Loucy (cell line): ENCODE data around the gene NSD1.

Experiments used
- H2AFZ ChIP-seq: fragments of 200-600 bp; sonication (generic); 2 replicates; pipeline ENCODE4 v1.6.0; 2016; ENCODE audit warnings: antibody characterized with exemption, mild to moderate bottlenecking, low read length, moderate library complexity
- H3F3A ChIP-seq: fragments of 200-600 bp; 2 replicates; pipeline ENCODE4 v1.6.0; 2016; ENCODE audit warnings: antibody characterized with exemption, low read depth, mild to moderate bottlenecking
- H3K27me3 ChIP-seq: fragments of 200-600 bp; sonication (generic); 2 replicates; pipeline ENCODE4 v1.6.1; 2014; ENCODE audit warnings: low read length, mild to moderate bottlenecking; ENCODE audit not compliant: insufficient read depth, poor library complexity, severe bottlenecking
- H3K36me3 ChIP-seq: fragments of 200-600 bp; sonication (generic); 2 replicates; pipeline ENCODE4 v1.6.1; 2016; ENCODE audit warnings: low read length; ENCODE audit not compliant: insufficient read depth
- H3K4me1 ChIP-seq: fragments of 200-600 bp; sonication (generic); 2 replicates; pipeline ENCODE4 v1.5.1; 2014; ENCODE audit warnings: low read length, mild to moderate bottlenecking; ENCODE audit not compliant: insufficient read depth, poor library complexity, severe bottlenecking
- H3K4me2 ChIP-seq: fragments of 200-600 bp; sonication (generic); 2 replicates; pipeline ENCODE4 v1.6.0; 2014; ENCODE audit warnings: antibody characterized with exemption, low read length, low read depth, mild to moderate bottlenecking; ENCODE audit not compliant: poor library complexity, severe bottlenecking
- H3K4me3 ChIP-seq: fragments of 200-600 bp; sonication (generic); 2 replicates; pipeline ENCODE4 v1.5.1; 2014; ENCODE audit warnings: low read length, mild to moderate bottlenecking, mixed read lengths; ENCODE audit not compliant: poor library complexity, severe bottlenecking
- H3K79me2 ChIP-seq: fragments of 200-600 bp; sonication (generic); 2 replicates; pipeline ENCODE4 v1.6.1; 2014; ENCODE audit warnings: low read length; ENCODE audit not compliant: insufficient read depth
- H3K9ac ChIP-seq: fragments of 200-600 bp; sonication (generic); 2 replicates; pipeline ENCODE4 v1.6.0; 2014; ENCODE audit warnings: mild to moderate bottlenecking, low read depth, low read length, moderate library complexity; ENCODE audit not compliant: poor library complexity, severe bottlenecking
- H3K9me2 ChIP-seq: fragments of 200-600 bp; sonication (generic); replicated peaks from 2 replicates; pipeline ENCODE4 v1.6.1; 2016; ENCODE audit warnings: low read depth, low read length, mixed read lengths
- H3K9me3 ChIP-seq: fragments of 200-600 bp; sonication (generic); 2 replicates; pipeline ENCODE4 v1.6.1; 2014; ENCODE audit warnings: mild to moderate bottlenecking, antibody characterized with exemption, low read length, low read depth; ENCODE audit not compliant: insufficient read depth
- H4K20me1 ChIP-seq: fragments of 200-600 bp; sonication (generic); 2 replicates; pipeline ENCODE4 v1.6.0; 2014; ENCODE audit warnings: antibody characterized with exemption, low read length, mild to moderate bottlenecking; ENCODE audit not compliant: insufficient read depth, poor library complexity, severe bottlenecking
- EZH2phosphoT487 ChIP-seq: fragments of 200-600 bp; IDR thresholded peaks from 2 replicates; pipeline ENCODE4 v1.6.1; 2018; ENCODE audit warnings: antibody characterized with exemption, mild to moderate bottlenecking, moderate library complexity, borderline replicate concordance
- TF ChIP-seq, protein P1 (sequence below): fragments of 200-600 bp; sonication (generic); conservative IDR thresholded peaks from 2 replicates; pipeline ENCODE4 v1.5.1; 2014; ENCODE audit warnings: mild to moderate bottlenecking, antibody characterized with exemption, low read length

The NSD1 gene

DNA sequence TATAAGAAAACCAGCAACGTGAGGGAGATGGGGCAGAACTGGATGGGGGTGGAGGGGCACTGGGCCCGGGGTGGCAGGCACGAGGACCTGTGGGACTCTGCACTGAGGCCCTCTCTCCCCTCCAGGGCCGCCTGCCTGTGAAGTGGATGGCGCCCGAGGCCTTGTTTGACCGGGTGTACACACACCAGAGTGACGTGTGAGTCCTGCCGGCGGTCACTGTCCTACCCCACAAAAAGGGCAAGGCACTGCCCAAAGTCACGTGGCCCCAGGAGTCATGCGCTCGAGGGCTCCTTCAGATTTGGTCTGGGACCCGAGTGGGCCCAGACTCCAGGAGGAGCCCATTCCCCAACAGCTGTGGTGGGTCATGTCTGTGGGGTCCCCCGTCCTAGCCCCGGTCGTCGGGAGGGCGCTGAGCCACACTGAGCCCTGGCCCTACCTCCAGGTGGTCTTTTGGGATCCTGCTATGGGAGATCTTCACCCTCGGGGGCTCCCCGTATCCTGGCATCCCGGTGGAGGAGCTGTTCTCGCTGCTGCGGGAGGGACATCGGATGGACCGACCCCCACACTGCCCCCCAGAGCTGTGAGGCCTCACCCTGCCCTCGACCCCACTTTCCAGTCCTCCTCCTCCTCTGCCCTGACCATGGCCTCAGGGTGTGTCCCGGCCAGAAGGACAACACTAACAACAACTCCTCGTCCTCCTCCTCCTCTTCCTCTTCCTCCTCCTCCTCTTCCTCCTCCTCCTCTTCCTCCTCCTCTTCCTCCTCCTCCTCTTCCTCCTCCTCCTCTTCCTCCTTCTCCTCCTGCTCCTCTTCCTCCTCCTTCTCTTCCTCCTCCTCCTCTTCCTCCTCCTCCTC, 37.2 kb upstream of the NSD1 start:
- Histone ChIP-seq H4K20me1 (no peaks in the 10 kb centered on the region), H3K9me2 (no peaks in the 10 kb centered on the region), H3K9ac (no peak overlapping the region), H3K4me3 (no peak overlapping the region), H3K9me3 (no peaks in the 10 kb centered on the region), H3K27me3 (no peaks in the 10 kb centered on the region), H3K79me2 (no peaks in the 10 kb centered on the region), H2AFZ (no peak overlapping the region), H3K4me2 (no peak overlapping the region), H3K4me1 (no peaks in the 10 kb centered on the region), H3K36me3 (no peaks in the 10 kb centered on the region), H3F3A (no peaks in the 10 kb centered on the region)
- TF ChIP-seq EZH2phosphoT487: no peak
- TF ChIP-seq, protein P1, sequence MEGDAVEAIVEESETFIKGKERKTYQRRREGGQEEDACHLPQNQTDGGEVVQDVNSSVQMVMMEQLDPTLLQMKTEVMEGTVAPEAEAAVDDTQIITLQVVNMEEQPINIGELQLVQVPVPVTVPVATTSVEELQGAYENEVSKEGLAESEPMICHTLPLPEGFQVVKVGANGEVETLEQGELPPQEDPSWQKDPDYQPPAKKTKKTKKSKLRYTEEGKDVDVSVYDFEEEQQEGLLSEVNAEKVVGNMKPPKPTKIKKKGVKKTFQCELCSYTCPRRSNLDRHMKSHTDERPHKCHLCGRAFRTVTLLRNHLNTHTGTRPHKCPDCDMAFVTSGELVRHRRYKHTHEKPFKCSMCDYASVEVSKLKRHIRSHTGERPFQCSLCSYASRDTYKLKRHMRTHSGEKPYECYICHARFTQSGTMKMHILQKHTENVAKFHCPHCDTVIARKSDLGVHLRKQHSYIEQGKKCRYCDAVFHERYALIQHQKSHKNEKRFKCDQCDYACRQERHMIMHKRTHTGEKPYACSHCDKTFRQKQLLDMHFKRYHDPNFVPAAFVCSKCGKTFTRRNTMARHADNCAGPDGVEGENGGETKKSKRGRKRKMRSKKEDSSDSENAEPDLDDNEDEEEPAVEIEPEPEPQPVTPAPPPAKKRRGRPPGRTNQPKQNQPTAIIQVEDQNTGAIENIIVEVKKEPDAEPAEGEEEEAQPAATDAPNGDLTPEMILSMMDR: no peak

DNA sequence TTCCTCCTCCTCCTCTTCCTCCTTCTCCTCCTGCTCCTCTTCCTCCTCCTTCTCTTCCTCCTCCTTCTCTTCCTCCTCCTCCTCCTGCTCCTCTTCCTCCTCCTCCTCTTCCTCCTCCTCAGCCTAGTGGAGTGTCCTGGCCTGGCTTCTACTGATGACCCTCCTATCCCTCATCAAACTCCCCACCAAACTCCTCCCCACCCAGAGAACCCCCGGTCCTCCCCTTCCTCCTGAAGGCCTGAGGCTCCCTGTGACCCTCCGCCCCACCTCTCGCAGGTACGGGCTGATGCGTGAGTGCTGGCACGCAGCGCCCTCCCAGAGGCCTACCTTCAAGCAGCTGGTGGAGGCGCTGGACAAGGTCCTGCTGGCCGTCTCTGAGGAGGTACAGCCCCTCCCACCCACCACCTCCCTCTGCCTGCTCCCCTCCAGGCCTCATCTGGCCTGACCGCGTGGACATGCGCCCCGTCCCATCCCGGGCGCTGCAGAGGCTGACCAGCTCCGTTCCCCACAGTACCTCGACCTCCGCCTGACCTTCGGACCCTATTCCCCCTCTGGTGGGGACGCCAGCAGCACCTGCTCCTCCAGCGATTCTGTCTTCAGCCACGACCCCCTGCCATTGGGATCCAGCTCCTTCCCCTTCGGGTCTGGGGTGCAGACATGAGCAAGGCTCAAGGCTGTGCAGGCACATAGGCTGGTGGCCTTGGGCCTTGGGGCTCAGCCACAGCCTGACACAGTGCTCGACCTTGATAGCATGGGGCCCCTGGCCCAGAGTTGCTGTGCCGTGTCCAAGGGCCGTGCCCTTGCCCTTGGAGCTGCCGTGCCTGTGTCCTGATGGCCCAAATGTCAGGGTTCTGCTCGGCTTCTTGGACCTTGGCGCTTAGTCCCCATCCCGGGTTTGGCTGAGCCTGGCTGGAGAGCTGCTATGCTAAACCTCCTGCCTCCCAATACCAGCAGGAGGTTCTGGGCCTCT, 36.3 kb upstream of the NSD1 start:
- TF ChIP-seq EZH2phosphoT487: no peak
- TF ChIP-seq, protein P1: no peak
- Histone ChIP-seq H2AFZ (no peak overlapping the region), H3K9ac (no peak overlapping the region)

DNA sequence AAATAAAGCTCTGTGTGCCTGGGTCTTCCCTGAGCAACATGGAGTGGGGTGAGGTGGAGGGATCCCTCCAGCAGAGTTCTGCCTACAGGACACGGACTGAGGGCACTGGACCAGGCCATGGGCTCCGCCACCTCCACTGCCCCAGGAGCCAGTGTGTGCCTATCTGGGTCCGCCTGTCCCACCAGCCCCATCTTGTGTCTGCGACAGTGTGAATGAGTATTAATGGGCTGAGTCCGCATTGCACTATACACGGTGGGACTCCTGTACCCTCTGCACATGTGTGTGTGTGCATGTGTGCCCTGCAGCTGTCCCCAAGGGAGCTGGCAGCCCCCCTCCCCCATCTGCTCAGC, 35.5 kb upstream of the NSD1 start:
- Histone ChIP-seq H3K4me2 (no peak overlapping the region), H3K9me3 (no peaks in the 10 kb centered on the region), H3K4me1 (no peaks in the 10 kb centered on the region)

More for the DNA sequence above, 36.3 kb upstream of the NSD1 start:
- no peaks in the 10 kb centered on the region for H3K9me3 ChIP-seq
- H3K4me3 ChIP-seq: no peak overlapping the region
- H3K27me3 ChIP-seq: no peaks in the 10 kb centered on the region
- H3K36me3 ChIP-seq: no peaks in the 10 kb centered on the region
- H3K9me2 ChIP-seq: no peaks in the 10 kb centered on the region
- H4K20me1 ChIP-seq: no peaks in the 10 kb centered on the region
- no peaks in the 10 kb centered on the region for H3F3A ChIP-seq
- H3K4me1 ChIP-seq: no peaks in the 10 kb centered on the region
- no peak overlapping the region for H3K4me2 ChIP-seq
- no peaks in the 10 kb centered on the region for H3K79me2 ChIP-seq

More for the DNA sequence above, 35.5 kb upstream of the NSD1 start:
- Histone ChIP-seq H3K27me3 (no peaks in the 10 kb centered on the region), H3K36me3 (no peaks in the 10 kb centered on the region), H3K9ac (no peak overlapping the region), H2AFZ (no peak overlapping the region), H3F3A (no peaks in the 10 kb centered on the region), H4K20me1 (no peaks in the 10 kb centered on the region), H3K79me2 (no peaks in the 10 kb centered on the region), H3K9me2 (no peaks in the 10 kb centered on the region), H3K4me3 (no peak overlapping the region)
- TF ChIP-seq, protein P1: no peak
- no peak for TF ChIP-seq EZH2phosphoT487
